Sigmoid colon (tissue), 4 donors: ENCODE measurements around the gene DIS3L2.
"Not testable (repeated sequence)": the region's sequence is repeated elsewhere in the genome, so short reads cannot be mapped to it uniquely, and the experiment has no call there.

Experiments used
- CTCF ChIP-seq, 4 experiments: fragments of 450-650 bp in 3 of 4; fragments of 200-600 bp in 1 of 4; IDR thresholded peaks; one replicate each; pipeline ENCODE4 v1.5.1; 2016 to 2019; ENCODE audit warnings: antibody characterized with exemption in 4 of 4, mild to moderate bottlenecking in 3 of 4, moderate library complexity in 2 of 4
- EP300 ChIP-seq, 4 donors: sonication (generic); formaldehyde crosslinking; IDR thresholded peaks; one replicate each; pipeline ENCODE4 v1.6.1; 2017; ENCODE audit warnings: antibody characterized with exemption in 4 of 4
- POLR2A ChIP-seq, 2 donors: fragments of 450-650 bp; IDR thresholded peaks; one replicate each; pipeline ENCODE4 v1.6.1; 2016; ENCODE audit warnings: antibody characterized with exemption in 2 of 2, mild to moderate bottlenecking in 2 of 2, moderate library complexity in 2 of 2
- POLR2AphosphoS5 ChIP-seq, 4 donors: sonication (generic); formaldehyde crosslinking; IDR thresholded peaks; one replicate each; pipeline ENCODE4 v1.6.1; 2017; ENCODE audit warnings: antibody characterized with exemption in 4 of 4

- TF ChIP-seq CTCF, EP300, POLR2A, POLR2AphosphoS5 (IDR thresholded peaks at IDR 0.05): not testable (repeated sequence)
Measured at GRCh38 chr2:232381204-232382031, 419.9 kb downstream of the DIS3L2 start.
